ENCODE data around the gene HOXA6. TPM values are rescaled to one million over a fixed set of nuclear protein-coding genes. Genes with fewer than 3 reads are reported as not detected.

Gene HOXA6
- total and polyA plus RNA-seq, 11 donors: not detected

- DNase-seq: no peak
- Histone ChIP-seq H3K4me1 (peaks cover 0 to 38% (median 17%) of the 10 kb centered on the region in 12 donors), H3K27ac (peak overlapping the region in 1 of 12 donors; percentile 91), H3K9me3 (no peaks in the 10 kb centered on the region), H3K36me3 (no peaks in the 10 kb centered on the region), H3K27me3 (peaks cover 85 to 100% (median 98%) of the 10 kb centered on the region in 9 donors), H3K4me3 (peak overlapping the region in 8 of 12 donors; percentile 2 to 51 (median 30))
- TF ChIP-seq POLR2A (IDR thresholded peaks at IDR 0.05) (no peak), CTCF (IDR thresholded peaks at IDR 0.05) (no peak)
- WGBS, 4 donors: 12 to 21% (median 18%) methylated on average over 29 of the region's 29 CpGs
- no peak for ATAC-seq
- intact Hi-C loops (cut with DNase I): loop anchor here in 8 of 10 donors (10.0 kb wide), 5 partner anchors 591 to 901 kb away; no protein-coding TSS in a partner anchor
Measured at GRCh38 chr7:27193335-27194001, 45.9 kb upstream of the HOXA6 start.

GRCh38 chr7:27192546-27193334 is 45.2 kb upstream of the HOXA6 start:
- 2 to 4% (median 4%) methylated on average over 23 to 78 of the region's 78 CpGs for WGBS, 4 donors
- H3K4me1 ChIP-seq: peaks cover 4 to 39% (median 25%) of the 10 kb centered on the region in 12 donors
- TF ChIP-seq POLR2A (IDR thresholded peaks at IDR 0.05) (no peak), CTCF (IDR thresholded peaks at IDR 0.05) (no peak)
- ATAC-seq: peak in 1 of 4 donors; percentile 34
- H3K36me3 ChIP-seq: no peaks in the 10 kb centered on the region
- DNase-seq: no peak
- intact Hi-C loops (cut with DNase I): loop anchor here in 8 of 10 donors (10.0 kb wide), 5 partner anchors 592 to 902 kb away; no protein-coding TSS in a partner anchor
- H3K9me3 ChIP-seq: no peaks in the 10 kb centered on the region
- peak overlapping the region in 1 of 12 donors; percentile 91 for H3K27ac ChIP-seq
- H3K27me3 ChIP-seq: peaks cover 85 to 100% (median 98%) of the 10 kb centered on the region in 9 donors
- H3K4me3 ChIP-seq: peak overlapping the region; percentile 2 to 51 (median 28)

- intact Hi-C loops (cut with DNase I): loop anchor here in 8 of 10 donors (10.0 kb wide), 5 partner anchors 593 to 903 kb away; no protein-coding TSS in a partner anchor
- 8 to 19% (median 13%) methylated on average over 29 to 42 of the region's 42 CpGs for WGBS, 4 donors
- Histone ChIP-seq H3K4me3 (peak overlapping the region in 8 of 12 donors; percentile 2 to 51 (median 28)), H3K27ac (peak overlapping the region in 1 of 12 donors; percentile 91), H3K36me3 (no peaks in the 10 kb centered on the region), H3K4me1 (peaks cover 4 to 40% (median 26%) of the 10 kb centered on the region in 12 donors), H3K9me3 (no peaks in the 10 kb centered on the region), H3K27me3 (peaks cover 85 to 100% (median 98%) of the 10 kb centered on the region in 9 donors)
- no peak for TF ChIP-seq POLR2A (IDR thresholded peaks at IDR 0.05)
- TF ChIP-seq CTCF (IDR thresholded peaks at IDR 0.05): no peak
- DNase-seq: no peak
- ATAC-seq: no peak
Measured at GRCh38 chr7:27191833-27192545, 44.4 kb upstream of the HOXA6 start.

Measured in heart left ventricle (tissue), 16 donors.